ENCODE measurements around the gene DAP3.
"Not testable (repeated sequence)": the region's sequence is repeated elsewhere in the genome, so short reads cannot be mapped to it uniquely, and the experiment has no call there.

The DAP3 gene

DNA sequence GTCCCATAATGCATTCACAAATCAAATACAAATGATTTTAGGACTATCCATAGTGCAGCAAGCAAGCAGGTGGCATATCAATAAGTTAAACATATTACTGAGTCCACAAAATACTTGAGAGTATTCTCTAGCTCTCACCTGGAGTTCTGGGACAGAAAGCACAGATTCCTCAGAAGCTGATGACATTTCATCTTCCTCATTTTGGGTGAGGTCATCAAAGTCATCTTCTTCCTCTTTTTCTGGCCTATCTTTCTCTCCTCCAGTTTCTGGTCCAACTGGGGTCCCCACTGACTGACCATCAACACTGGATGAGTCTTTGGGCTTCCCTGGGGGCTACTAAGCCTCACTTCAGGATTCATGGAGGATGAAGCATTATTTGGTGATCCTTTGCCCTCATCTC lies 39.2 kb upstream of the DAP3 start:
- Histone ChIP-seq H3K4me3 (no peak overlapping the region), H3K27ac (peak overlapping the region in 3 of 11 experiments; percentile 8 to 35 (median 21); a peak in 4 of 22 replicates), H3K4me2 (peak overlapping the region in 5 of 11 experiments; percentile 32 to 63 (median 53); a peak in 9 of 22 replicates), H3K36me3 (no peaks in the 10 kb centered on the region), H3K9me3 (replicated peaks in 1 of 11) (peaks cover 8 to 16% (median 14%) of the 10 kb centered on the region in 11 experiments; a peak in 20 of 22 replicates), H4K20me1 (no peaks in the 10 kb centered on the region), H3K9ac (no peak overlapping the region), H3K4me1 (peaks cover 13 to 58% (median 35%) of the 10 kb centered on the region in 10 experiments), H3K27me3 (no peaks in the 10 kb centered on the region)
- TF ChIP-seq Cebpa-rat (IDR thresholded peaks at IDR 0.05): no peak

- H3K27ac ChIP-seq: peak overlapping the region in 3 of 11 experiments; percentile 8 to 35 (median 21); a peak in 5 of 22 replicates
- H3K4me2 ChIP-seq: peak overlapping the region in 4 of 11 experiments; percentile 32 to 56 (median 52); a peak in 6 of 22 replicates
- no peaks in the 10 kb centered on the region for H3K27me3 ChIP-seq
- H3K4me3 ChIP-seq: no peak overlapping the region
- peaks cover 8 to 14% (median 11%) of the 10 kb centered on the region in 11 experiments; a peak in 20 of 22 replicates for H3K9me3 ChIP-seq (replicated peaks in 1 of 11)
- TF ChIP-seq Cebpa-rat (IDR thresholded peaks at IDR 0.05): no peak
- H3K4me1 ChIP-seq: peaks cover 13 to 53% (median 35%) of the 10 kb centered on the region in 10 experiments
- H3K9ac ChIP-seq: no peak overlapping the region
- no peaks in the 10 kb centered on the region for H3K36me3 ChIP-seq
- H4K20me1 ChIP-seq: no peaks in the 10 kb centered on the region
Measured at GRCh38 chr1:155650231-155650757, 38.6 kb upstream of the DAP3 start.

- Histone ChIP-seq H3K27me3 (no peaks in the 10 kb centered on the region), H4K20me1 (no peaks in the 10 kb centered on the region; a peak in 1 of 22 replicates), H3K9ac (no peak overlapping the region), H3K4me2 (no peak overlapping the region), H3K4me1 (peaks cover 0 to 36% (median 18%) of the 10 kb centered on the region in 10 experiments; a peak in 13 of 20 replicates), H3K27ac (no peak overlapping the region), H3K4me3 (no peak overlapping the region), H3K9me3 (replicated peaks in 1 of 11) (peaks cover 8 to 14% (median 11%) of the 10 kb centered on the region in 11 experiments; a peak in 20 of 22 replicates), H3K36me3 (peaks cover 0 to 5% (median 0%) of the 10 kb centered on the region in 11 experiments; a peak in 3 of 22 replicates)
- TF ChIP-seq Cebpa-rat (IDR thresholded peaks at IDR 0.05): no peak
Measured at GRCh38 chr1:155651861-155652661, 36.8 kb upstream of the DAP3 start.

DNA sequence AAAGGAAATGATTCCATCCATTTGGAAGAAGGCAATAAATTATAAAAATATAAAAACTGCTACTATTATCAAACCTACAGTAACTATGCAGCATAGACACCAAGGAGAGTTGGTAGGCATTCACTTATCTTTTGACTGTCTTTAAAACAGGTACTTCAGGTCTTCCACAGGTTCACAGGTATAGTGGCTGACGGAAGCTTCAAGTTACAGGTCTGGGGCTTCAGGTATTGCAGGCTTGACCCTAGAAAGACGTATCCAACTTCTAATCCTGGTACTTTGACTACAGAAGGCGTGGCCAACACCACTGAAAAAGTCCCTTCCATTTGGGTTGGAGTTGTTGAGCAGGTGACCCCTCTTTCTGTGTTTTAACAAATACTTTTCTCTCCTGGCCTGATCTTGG lies 35.9 kb upstream of the DAP3 start:
- Histone ChIP-seq H3K4me3 (no peak overlapping the region), H3K27me3 (no peaks in the 10 kb centered on the region), H3K4me1 (peaks cover 0 to 27% (median 16%) of the 10 kb centered on the region in 10 experiments; a peak in 12 of 20 replicates), H3K36me3 (peaks cover 0 to 14% (median 6%) of the 10 kb centered on the region in 11 experiments; a peak in 13 of 22 replicates), H3K27ac (no peak overlapping the region), H4K20me1 (no peaks in the 10 kb centered on the region; a peak in 1 of 22 replicates), H3K9me3 (replicated peaks in 1 of 11) (peaks cover 8 to 14% (median 11%) of the 10 kb centered on the region in 11 experiments; a peak in 20 of 22 replicates), H3K9ac (no peak overlapping the region), H3K4me2 (no peak overlapping the region)
- no peak for TF ChIP-seq Cebpa-rat (IDR thresholded peaks at IDR 0.05)

- no peaks in the 10 kb centered on the region for H3K27me3 ChIP-seq
- H3K36me3 ChIP-seq: peaks cover 43 to 59% (median 51%) of the 10 kb centered on the region in 11 experiments
- peaks cover 0 to 19% (median 0%) of the 10 kb centered on the region in 11 experiments; a peak in 9 of 22 replicates for H4K20me1 ChIP-seq
- H3K9me3 ChIP-seq (replicated peaks in 1 of 11): peaks cover 0 to 9% (median 0%) of the 10 kb centered on the region in 11 experiments; a peak in 4 of 22 replicates
- no peak for TF ChIP-seq Cebpa-rat (IDR thresholded peaks at IDR 0.05)
- H3K4me2 ChIP-seq: no peak overlapping the region
- H3K9ac ChIP-seq: no peak overlapping the region
- H3K4me3 ChIP-seq: no peak overlapping the region
- no peak overlapping the region for H3K27ac ChIP-seq
- H3K4me1 ChIP-seq: peaks cover 0 to 19% (median 18%) of the 10 kb centered on the region in 10 experiments; a peak in 15 of 20 replicates
Measured at GRCh38 chr1:155657463-155657862, 31.4 kb upstream of the DAP3 start.

DNA sequence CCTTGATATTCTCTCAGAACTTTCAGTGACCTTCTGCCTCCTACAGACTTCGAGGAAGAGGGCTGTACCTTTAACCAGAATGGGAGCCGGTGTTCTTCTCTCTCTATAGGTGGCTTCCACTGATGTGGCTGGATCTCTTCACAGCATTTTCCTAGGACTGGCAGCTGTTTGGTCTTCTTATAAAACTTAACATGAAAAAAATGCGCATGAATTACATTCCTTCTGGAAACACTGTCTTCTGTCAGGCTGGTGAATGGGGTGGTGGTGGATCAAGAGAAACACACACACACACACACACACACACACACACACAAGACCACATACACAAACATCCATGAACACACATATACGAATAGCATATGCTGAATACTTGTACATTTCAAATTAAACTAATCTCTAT lies 27.7 kb upstream of the DAP3 start:
- not testable (repeated sequence) for H3K27ac ChIP-seq; H3K9ac ChIP-seq; H3K27me3 ChIP-seq; H3K9me3 ChIP-seq (replicated peaks in 1 of 11); H3K4me3 ChIP-seq
- Histone ChIP-seq H4K20me1 (peaks cover 0 to 23% (median 10%) of the 10 kb centered on the region in 11 experiments; a peak in 10 of 22 replicates), H3K36me3 (peaks cover 80 to 97% (median 89%) of the 10 kb centered on the region in 11 experiments), H3K4me2 (peak overlapping the region in 4 of 11 experiments; percentile 28 to 60 (median 51); a peak in 5 of 22 replicates), H3K4me1 (peaks cover 0 to 19% (median 18%) of the 10 kb centered on the region in 10 experiments; a peak in 15 of 20 replicates)

DNA sequence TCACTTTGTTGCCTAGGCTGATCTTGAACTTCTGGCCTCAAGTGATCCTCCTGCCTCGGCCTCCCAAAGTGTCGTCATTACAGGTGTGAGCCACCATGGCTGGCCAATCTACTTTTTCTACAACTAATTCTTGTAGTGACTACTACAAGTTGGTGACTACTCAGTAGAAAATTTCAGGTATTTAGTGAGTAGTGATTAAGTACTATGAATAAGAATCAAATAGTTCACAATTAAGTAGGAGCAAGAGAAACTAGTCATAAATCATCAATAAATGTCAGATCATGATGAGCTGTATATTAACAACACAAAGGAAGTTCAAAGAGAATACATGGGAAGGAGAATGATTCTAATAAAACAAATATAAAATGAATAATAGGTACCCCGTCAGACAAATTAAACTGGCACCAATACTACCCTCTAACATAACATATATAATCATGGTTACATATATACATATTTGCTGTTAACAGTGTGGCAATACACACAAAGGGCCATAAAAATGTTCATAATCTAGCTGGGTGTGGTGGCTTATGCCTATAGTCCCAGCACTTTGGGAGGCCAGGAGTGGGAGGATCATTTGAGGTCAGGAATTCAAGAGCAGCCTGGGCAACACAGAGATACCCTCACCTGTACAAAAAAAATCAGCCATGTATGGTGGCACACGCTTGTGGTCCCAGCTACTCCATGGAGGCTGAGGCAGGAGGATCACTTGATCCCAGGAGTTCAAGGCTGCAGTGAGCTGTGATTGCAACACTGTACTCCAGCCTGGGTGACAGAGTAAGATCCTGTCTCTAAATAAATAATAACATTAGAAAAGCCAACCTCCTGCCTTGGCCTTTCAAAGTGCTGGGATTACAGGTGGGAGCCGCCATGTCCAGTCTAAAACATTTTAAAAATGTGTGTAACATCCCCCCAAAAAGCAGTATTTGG lies 19.4 kb upstream of the DAP3 start:
- Histone ChIP-seq H4K20me1 (peaks cover 0 to 55% (median 10%) of the 10 kb centered on the region in 11 experiments; a peak in 11 of 22 replicates), H3K27ac (no peak overlapping the region), H3K4me2 (no peak overlapping the region), H3K9ac (no peak overlapping the region), H3K9me3 (replicated peaks in 1 of 11) (no peaks in the 10 kb centered on the region), H3K4me3 (no peak overlapping the region), H3K27me3 (no peaks in the 10 kb centered on the region), H3K4me1 (no peaks in the 10 kb centered on the region), H3K36me3 (peaks cover 95 to 100% (median 98%) of the 10 kb centered on the region in 11 experiments)
- no peak for TF ChIP-seq Cebpa-rat (IDR thresholded peaks at IDR 0.05)

DNA sequence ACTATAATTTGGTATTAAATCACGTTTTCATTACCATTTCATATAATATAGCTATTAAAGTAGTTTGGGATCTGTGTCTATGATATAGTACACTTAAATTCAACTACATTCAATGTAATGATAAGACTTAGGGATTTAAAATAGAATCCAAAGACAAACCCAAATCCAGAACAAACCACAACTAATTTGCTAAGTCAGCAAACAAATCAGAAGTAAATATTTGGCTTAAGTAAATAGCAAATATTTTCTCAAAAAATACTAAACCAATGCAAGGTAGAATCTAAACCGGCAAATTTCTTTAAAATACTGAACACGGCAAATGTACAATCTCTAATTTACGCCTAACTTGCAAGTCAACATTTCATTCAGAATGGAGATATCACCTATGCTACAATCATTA lies 17.1 kb upstream of the DAP3 start:
- TF ChIP-seq Cebpa-rat (IDR thresholded peaks at IDR 0.05): no peak

More for the DNA sequence above, 17.1 kb upstream of the DAP3 start:
- Histone ChIP-seq H3K9ac (no peak overlapping the region), H3K4me3 (no peak overlapping the region), H3K27me3 (no peaks in the 10 kb centered on the region), H3K4me2 (no peak overlapping the region), H3K9me3 (replicated peaks in 1 of 11) (no peaks in the 10 kb centered on the region), H3K27ac (no peak overlapping the region), H4K20me1 (peaks cover 8 to 71% (median 23%) of the 10 kb centered on the region in 11 experiments; a peak in 17 of 22 replicates), H3K4me1 (peaks cover 0 to 14% (median 5%) of the 10 kb centered on the region in 10 experiments; a peak in 8 of 20 replicates), H3K36me3 (peaks cover 95 to 100% (median 98%) of the 10 kb centered on the region in 11 experiments)

Measured in BLaER1 treated with 17β-estradiol and CSF1 and Interleukin-3, amounts not matched to agents 10 nM and 100 nM (cell line).